H9 (cell line): ENCODE results near the gene PLEKHO2. TPM values are rescaled to one million over a fixed set of nuclear protein-coding genes. Genes with fewer than 3 reads are reported as not detected.

Experiments
- DNase-seq: peaks from one replicate; pipeline ENCODE4 v3.0.0-alpha.2; 2017
- H2AFZ ChIP-seq: one replicate; pipeline ENCODE4 v1.6.1; 2013; ENCODE audit warnings: mild to moderate bottlenecking, low read length, control low read depth, moderate library complexity
- H2AK5ac ChIP-seq: 2 replicates; pipeline ENCODE4 v1.6.1; 2013; ENCODE audit warnings: low read length, control low read depth, mixed read lengths; ENCODE audit not compliant: insufficient read length
- H2BK120ac ChIP-seq: one replicate; pipeline ENCODE4 v1.6.1; 2013; ENCODE audit warnings: low read depth, mild to moderate bottlenecking, low read length, control low read depth, inconsistent platforms; ENCODE audit not compliant: poor library complexity, severe bottlenecking
- H2BK12ac ChIP-seq: 2 replicates; pipeline ENCODE4 v1.6.1; 2013; ENCODE audit warnings: low read length, control low read depth, mixed read lengths, low read depth; ENCODE audit not compliant: insufficient read length
- H2BK15ac ChIP-seq: 2 replicates; pipeline ENCODE4 v1.6.1; 2013; ENCODE audit warnings: low read depth, low read length, control low read depth
- H2BK20ac ChIP-seq: one replicate; pipeline ENCODE4 v1.6.1; 2013; ENCODE audit warnings: low read depth, mild to moderate bottlenecking, low read length, control low read depth, inconsistent platforms; ENCODE audit not compliant: poor library complexity, severe bottlenecking
- H2BK5ac ChIP-seq: 2 replicates; pipeline ENCODE4 v1.6.1; 2013; ENCODE audit warnings: low read length, control low read depth, mixed read lengths; ENCODE audit not compliant: insufficient read length
- H3K14ac ChIP-seq: 2 replicates; pipeline ENCODE4 v1.6.1; 2013; ENCODE audit warnings: low read length, control low read depth; ENCODE audit not compliant: insufficient read depth
- H3K18ac ChIP-seq: 2 replicates; pipeline ENCODE4 v1.6.1; 2013; ENCODE audit warnings: low read depth, mild to moderate bottlenecking, mixed read lengths, low read length, control low read depth; ENCODE audit not compliant: insufficient read length
- H3K23ac ChIP-seq: 2 replicates; pipeline ENCODE4 v1.6.1; 2013; ENCODE audit warnings: low read length, control low read depth, mixed read lengths, low read depth; ENCODE audit not compliant: insufficient read length
- H3K23me2 ChIP-seq: 2 replicates; pipeline ENCODE4 v1.6.1; 2013; ENCODE audit warnings: low read depth, mild to moderate bottlenecking, mixed read lengths, low read length, control low read depth; ENCODE audit not compliant: insufficient read length, poor library complexity, severe bottlenecking
- H3K27ac ChIP-seq: 2 replicates; pipeline ENCODE4 v1.5.1; 2013; ENCODE audit warnings: low read length, control low read depth, mixed read lengths, low read depth; ENCODE audit not compliant: insufficient read length
- H3K27me3 ChIP-seq: 2 replicates; pipeline ENCODE4 v1.6.1; 2013; ENCODE audit warnings: low read length, control low read depth, inconsistent platforms; ENCODE audit not compliant: insufficient read depth
- H3K4ac ChIP-seq: 2 replicates; pipeline ENCODE4 v1.6.1; 2013; ENCODE audit warnings: low read depth, mild to moderate bottlenecking, control low read depth, inconsistent platforms, low read length, moderate library complexity
- H3K4me1 ChIP-seq: 2 replicates; pipeline ENCODE4 v1.6.1; 2013; ENCODE audit warnings: low read length, control low read depth, inconsistent platforms; ENCODE audit not compliant: insufficient read depth
- H3K4me2 ChIP-seq: 2 replicates; pipeline ENCODE4 v1.6.1; 2013; ENCODE audit warnings: low read length, control low read depth, mixed read lengths; ENCODE audit not compliant: insufficient read length, insufficient read depth
- H3K56ac ChIP-seq: 2 replicates; pipeline ENCODE4 v1.6.1; 2013; ENCODE audit warnings: low read depth, mild to moderate bottlenecking, mixed read lengths, low read length, control low read depth; ENCODE audit not compliant: insufficient read length
- H3K79me1 ChIP-seq: 2 replicates; pipeline ENCODE4 v1.6.1; 2013; ENCODE audit warnings: low read depth, mild to moderate bottlenecking, moderate library complexity, low read length, control low read depth, inconsistent platforms; ENCODE audit not compliant: insufficient read depth, poor library complexity, severe bottlenecking
- H3K79me2 ChIP-seq: 2 replicates; pipeline ENCODE4 v1.6.1; 2013; ENCODE audit warnings: low read length, control low read depth, inconsistent platforms; ENCODE audit not compliant: insufficient read depth
- H3K9ac ChIP-seq: 2 replicates; pipeline ENCODE4 v1.6.1; 2013; ENCODE audit warnings: low read length, control low read depth, mixed read lengths; ENCODE audit not compliant: insufficient read length; ENCODE audit errors: extremely low read depth
- H3K9me3 ChIP-seq: one replicate; pipeline ENCODE4 v1.6.1; 2013; ENCODE audit warnings: low read depth, low read length, inconsistent platforms; ENCODE audit not compliant: control insufficient read depth
- H3T11ph ChIP-seq: one replicate; pipeline ENCODE4 v1.6.1; 2013; ENCODE audit warnings: mild to moderate bottlenecking, low read length, control low read depth, inconsistent platforms
- H4K20me1 ChIP-seq: one replicate; pipeline ENCODE4 v1.6.1; 2013; ENCODE audit not compliant: control insufficient read depth, insufficient read length, insufficient read depth
- H4K5ac ChIP-seq: 2 replicates; pipeline ENCODE4 v1.6.1; 2013; ENCODE audit warnings: low read depth, mild to moderate bottlenecking, mixed read lengths, low read length, control low read depth; ENCODE audit not compliant: insufficient read length
- H4K8ac ChIP-seq: replicated peaks from 2 replicates; pipeline ENCODE4 v1.6.1; 2013; ENCODE audit warnings: low read length, control low read depth, mixed read lengths, low read depth; ENCODE audit not compliant: insufficient read length
- H4K91ac ChIP-seq: 2 replicates; pipeline ENCODE4 v1.6.1; 2013; ENCODE audit warnings: low read depth, mild to moderate bottlenecking, moderate library complexity, mixed read lengths, low read length, control low read depth; ENCODE audit not compliant: insufficient read length
- H3K27ac Mint-ChIP-seq, 3 experiments: 2 replicates in 2 of 3; 3 replicates in 1 of 3; pipeline ENCODE4 v1.8.0; 2020 to 2021; ENCODE audit warnings: mixed read lengths in 3 of 3, mild to moderate bottlenecking in 1 of 3, moderate library complexity in 1 of 3
- H3K27me3 Mint-ChIP-seq: 2 replicates; pipeline ENCODE4 v1.8.0; 2021; ENCODE audit warnings: low read depth, mild to moderate bottlenecking, moderate library complexity, mixed read lengths
- H3K36me3 Mint-ChIP-seq, 3 experiments: 2 replicates in 2 of 3; 3 replicates in 1 of 3; pipeline ENCODE4 v1.8.0; 2020 to 2021; ENCODE audit warnings: low read depth in 3 of 3, mixed read lengths in 3 of 3; ENCODE audit not compliant: insufficient read depth in 1 of 3
- H3K4me1 Mint-ChIP-seq, 2 experiments: 2 replicates each; pipeline ENCODE4 v1.8.0; 2020; ENCODE audit warnings: mixed read lengths in 2 of 2
- H3K4me3 Mint-ChIP-seq, 2 experiments: 2 replicates in 1 of 2; 3 replicates in 1 of 2; pipeline ENCODE4 v1.8.0; 2020 to 2021; ENCODE audit warnings: mild to moderate bottlenecking in 2 of 2, mixed read lengths in 2 of 2, moderate library complexity in 1 of 2
- H3K9me3 Mint-ChIP-seq, 2 experiments: 2 replicates in 1 of 2; 3 replicates in 1 of 2; pipeline ENCODE4 v1.8.0; 2020; ENCODE audit warnings: mild to moderate bottlenecking in 2 of 2, mixed read lengths in 2 of 2, moderate library complexity in 1 of 2
- CTCF ChIP-seq: fragments of 200-600 bp; sonication (generic); conservative IDR thresholded peaks from 3 replicates; pipeline ENCODE4 v1.8.0; 2021; ENCODE audit warnings: antibody characterized with exemption, mild to moderate bottlenecking
- WGBS: extraction: QIAGEN DNeasy Blood & Tissue Kit; methylation state at CpG from one replicate; pipeline ENCODE4 v1.1.7; 2013; ENCODE audit warnings: missing lambda C conversion rate, low lambda C conversion rate, mixed read lengths; ENCODE audit not compliant: insufficient read length; ENCODE audit errors: extremely low coverage; 5-methylcytosine and 5-hydroxymethylcytosine counted together
- total RNA-seq: library from RNA; stranded (reverse); gene quantifications from 2 replicates; pipeline ENCODE4 v1.2.1, GENCODE V29; 2021

Gene PLEKHO2
- total RNA-seq, 1 experiment from 2014 or later = 18.1 TPM

GRCh38 chr15:64837502-64837901, 4.2 kb upstream of the PLEKHO2 start:
- Mint-ChIP-seq H3K27ac (no peak overlapping the region; a peak in 1 of 7 replicates), H3K27me3 (no peaks in the 10 kb centered on the region), H3K4me3 (no peak overlapping the region), H3K4me1 (peaks cover 28 to 32% of the 10 kb centered on the region in 2 experiments), H3K36me3 (peaks cover 0 to 7% (median 3%) of the 10 kb centered on the region in 3 experiments; a peak in 4 of 7 replicates), H3K9me3 (no peaks in the 10 kb centered on the region)
- no peaks in the 10 kb centered on the region for H3K9me3 ChIP-seq
- H3K14ac ChIP-seq = no peak overlapping the region
- H3K23me2 ChIP-seq = peaks cover 10% of the 10 kb centered on the region
- H3K79me2 ChIP-seq = peaks cover 2% of the 10 kb centered on the region; the same call in 1 of the 2 replicates
- H3K23ac ChIP-seq = no peak overlapping the region
- no peak overlapping the region for H3K4me2 ChIP-seq
- no peak overlapping the region for H2AK5ac ChIP-seq
- no peak overlapping the region for H4K5ac ChIP-seq
- H2AFZ ChIP-seq = no peak overlapping the region
- H3T11ph ChIP-seq = no peak overlapping the region
- H2BK12ac ChIP-seq = no peak overlapping the region
- no peak overlapping the region for H4K8ac ChIP-seq
- no peaks in the 10 kb centered on the region for H3K4me1 ChIP-seq
- H2BK120ac ChIP-seq = no peak overlapping the region
- H3K4ac ChIP-seq = no peak overlapping the region
- H2BK5ac ChIP-seq = no peak overlapping the region
- no peak overlapping the region for H2BK15ac ChIP-seq
- no peak overlapping the region for H2BK20ac ChIP-seq
- H4K20me1 ChIP-seq = peaks cover 4% of the 10 kb centered on the region
- DNase-seq = no peak
- no peak overlapping the region for H4K91ac ChIP-seq
- no peak overlapping the region for H3K27ac ChIP-seq
- WGBS = no CpG with 5 or more reads among the region's 1 CpG
- H3K56ac ChIP-seq = no peak overlapping the region
- H3K79me1 ChIP-seq = no peaks in the 10 kb centered on the region
- no peak overlapping the region for H3K18ac ChIP-seq
- 0 out of 2 replicates have a peak, but pooled peaks cover 2% of the 10 kb centered on the region for H3K27me3 ChIP-seq
- H3K9ac ChIP-seq = no peak overlapping the region
- TF ChIP-seq CTCF = no peak
